Vagina (tissue), 2 donors: ENCODE results near the gene MATCAP1.
A peak's percentile ranks its signal among the peaks of the same experiment; 100 is the strongest.

Experiments
- POLR2A ChIP-seq, 2 donors: fragments of 450-650 bp; IDR thresholded peaks; one replicate each; pipeline ENCODE4 v1.6.1; 2017; ENCODE audit warnings: antibody characterized with exemption in 2 of 2, mild to moderate bottlenecking in 2 of 2, moderate library complexity in 2 of 2
- POLR2AphosphoS5 ChIP-seq, 2 donors: sonication (generic); formaldehyde crosslinking; IDR thresholded peaks; one replicate each; pipeline ENCODE4 v1.9.0; 2017; ENCODE audit warnings: antibody characterized with exemption in 2 of 2, mild to moderate bottlenecking in 2 of 2, low read depth in 1 of 2; ENCODE audit not compliant: insufficient read depth in 1 of 2
- TF ChIP-seq, protein P1 (sequence below), 3 experiments: fragments of 450-650 bp in 2 of 3; fragments of 200-600 bp in 1 of 3; sonication (generic) in 1 of 3; IDR thresholded peaks; one replicate each; pipeline ENCODE4 v1.5.1; 2017 to 2019; ENCODE audit warnings: antibody characterized with exemption in 3 of 3, mild to moderate bottlenecking in 2 of 3, moderate library complexity in 2 of 3

DNA sequence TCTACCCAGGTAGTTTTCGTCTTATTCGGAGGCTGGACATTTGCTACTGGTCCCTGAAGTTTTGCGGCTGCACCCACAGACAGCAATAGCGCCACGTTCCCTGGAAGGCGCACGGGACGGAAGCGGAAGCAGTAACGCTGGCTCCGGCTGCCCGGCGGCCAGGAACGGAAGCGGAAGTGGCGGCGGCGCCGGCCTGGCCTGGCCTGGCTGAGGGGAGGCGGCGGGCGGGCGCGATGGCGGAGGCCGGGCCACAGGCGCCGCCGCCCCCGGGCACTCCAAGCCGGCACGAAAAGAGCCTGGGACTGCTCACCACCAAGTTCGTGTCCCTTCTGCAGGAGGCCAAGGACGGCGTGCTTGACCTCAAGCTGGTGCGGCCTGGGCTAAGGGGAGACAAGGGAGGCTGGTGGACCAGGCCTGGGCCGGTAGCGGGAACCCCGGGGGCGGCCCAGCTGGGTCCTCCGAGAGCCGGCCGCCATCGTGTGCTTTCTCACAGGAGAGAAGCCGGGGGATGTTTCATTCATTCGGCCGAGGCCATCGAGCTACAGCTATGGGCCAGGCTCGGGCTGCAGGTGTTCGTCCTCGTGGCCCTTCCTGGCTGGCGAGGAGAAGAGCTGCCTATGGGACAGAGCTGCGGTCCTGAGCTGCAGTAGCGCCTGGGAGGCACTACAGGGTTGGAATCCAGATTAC lies 8.4 kb upstream of the MATCAP1 start, which contains the start of gene E2F4:
- TF ChIP-seq POLR2A (IDR thresholded peaks at IDR 0.05) (peak in 1 of 2 donors; percentile 57), POLR2AphosphoS5 (IDR thresholded peaks at IDR 0.05; ENCODE audit: insufficient read depth in 1 of 2, low read depth in 1 of 2) (peak; percentile 75 to 93)
- TF ChIP-seq, protein P1, sequence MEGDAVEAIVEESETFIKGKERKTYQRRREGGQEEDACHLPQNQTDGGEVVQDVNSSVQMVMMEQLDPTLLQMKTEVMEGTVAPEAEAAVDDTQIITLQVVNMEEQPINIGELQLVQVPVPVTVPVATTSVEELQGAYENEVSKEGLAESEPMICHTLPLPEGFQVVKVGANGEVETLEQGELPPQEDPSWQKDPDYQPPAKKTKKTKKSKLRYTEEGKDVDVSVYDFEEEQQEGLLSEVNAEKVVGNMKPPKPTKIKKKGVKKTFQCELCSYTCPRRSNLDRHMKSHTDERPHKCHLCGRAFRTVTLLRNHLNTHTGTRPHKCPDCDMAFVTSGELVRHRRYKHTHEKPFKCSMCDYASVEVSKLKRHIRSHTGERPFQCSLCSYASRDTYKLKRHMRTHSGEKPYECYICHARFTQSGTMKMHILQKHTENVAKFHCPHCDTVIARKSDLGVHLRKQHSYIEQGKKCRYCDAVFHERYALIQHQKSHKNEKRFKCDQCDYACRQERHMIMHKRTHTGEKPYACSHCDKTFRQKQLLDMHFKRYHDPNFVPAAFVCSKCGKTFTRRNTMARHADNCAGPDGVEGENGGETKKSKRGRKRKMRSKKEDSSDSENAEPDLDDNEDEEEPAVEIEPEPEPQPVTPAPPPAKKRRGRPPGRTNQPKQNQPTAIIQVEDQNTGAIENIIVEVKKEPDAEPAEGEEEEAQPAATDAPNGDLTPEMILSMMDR (IDR thresholded peaks at IDR 0.05): peak in 1 of 3 experiments; percentile 19
